VCaP (cell line): ENCODE data around the gene CTU2.

Experiments
- H3K27ac ChIP-seq: fragments of 450-650 bp; 2 replicates; pipeline ENCODE4 v1.5.1; 2017
- TF ChIP-seq, protein P1 (sequence below): fragments of 450-650 bp; conservative IDR thresholded peaks from 2 replicates; pipeline ENCODE4 v1.5.1; 2017; ENCODE audit warnings: mild to moderate bottlenecking, moderate library complexity

Gene CTU2

DNA sequence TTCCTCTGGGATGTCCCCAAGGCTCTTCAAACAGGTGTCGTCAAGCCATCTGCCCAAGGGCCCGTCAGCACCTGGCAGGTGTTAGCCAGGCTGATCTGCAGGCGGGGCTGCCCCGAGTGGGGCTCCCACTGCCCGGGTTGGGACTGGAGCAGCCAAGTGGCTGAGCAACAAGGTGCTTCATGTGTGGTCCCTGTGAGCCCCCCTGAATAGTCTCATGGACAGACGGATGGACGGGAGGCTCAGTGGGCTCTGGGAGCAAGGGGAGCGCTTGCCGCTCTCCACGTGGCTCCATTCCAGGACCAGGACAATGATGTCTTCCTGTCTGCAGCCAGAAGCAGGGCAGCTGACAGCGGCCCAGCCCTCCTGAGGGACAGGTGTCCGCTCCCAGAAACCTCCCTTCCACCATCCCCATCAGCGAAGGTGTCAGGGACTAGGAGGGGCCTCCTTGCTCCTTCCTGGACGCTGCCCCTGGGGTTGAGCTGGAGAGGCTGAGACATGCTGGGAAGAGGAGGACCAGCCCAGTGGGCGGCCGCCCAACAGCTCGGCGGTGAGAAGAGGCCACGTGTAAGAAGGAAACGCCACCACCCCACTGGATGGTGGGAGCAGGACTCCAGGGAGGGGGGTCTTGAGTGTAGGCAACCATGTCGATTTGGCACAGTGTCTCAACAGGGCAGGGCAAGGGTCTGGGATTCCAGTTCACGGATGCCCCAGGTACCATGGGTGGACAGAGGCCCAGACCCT, 29.6 kb upstream of the CTU2 start:
- TF ChIP-seq, protein P1, sequence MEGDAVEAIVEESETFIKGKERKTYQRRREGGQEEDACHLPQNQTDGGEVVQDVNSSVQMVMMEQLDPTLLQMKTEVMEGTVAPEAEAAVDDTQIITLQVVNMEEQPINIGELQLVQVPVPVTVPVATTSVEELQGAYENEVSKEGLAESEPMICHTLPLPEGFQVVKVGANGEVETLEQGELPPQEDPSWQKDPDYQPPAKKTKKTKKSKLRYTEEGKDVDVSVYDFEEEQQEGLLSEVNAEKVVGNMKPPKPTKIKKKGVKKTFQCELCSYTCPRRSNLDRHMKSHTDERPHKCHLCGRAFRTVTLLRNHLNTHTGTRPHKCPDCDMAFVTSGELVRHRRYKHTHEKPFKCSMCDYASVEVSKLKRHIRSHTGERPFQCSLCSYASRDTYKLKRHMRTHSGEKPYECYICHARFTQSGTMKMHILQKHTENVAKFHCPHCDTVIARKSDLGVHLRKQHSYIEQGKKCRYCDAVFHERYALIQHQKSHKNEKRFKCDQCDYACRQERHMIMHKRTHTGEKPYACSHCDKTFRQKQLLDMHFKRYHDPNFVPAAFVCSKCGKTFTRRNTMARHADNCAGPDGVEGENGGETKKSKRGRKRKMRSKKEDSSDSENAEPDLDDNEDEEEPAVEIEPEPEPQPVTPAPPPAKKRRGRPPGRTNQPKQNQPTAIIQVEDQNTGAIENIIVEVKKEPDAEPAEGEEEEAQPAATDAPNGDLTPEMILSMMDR, result no peak

DNA sequence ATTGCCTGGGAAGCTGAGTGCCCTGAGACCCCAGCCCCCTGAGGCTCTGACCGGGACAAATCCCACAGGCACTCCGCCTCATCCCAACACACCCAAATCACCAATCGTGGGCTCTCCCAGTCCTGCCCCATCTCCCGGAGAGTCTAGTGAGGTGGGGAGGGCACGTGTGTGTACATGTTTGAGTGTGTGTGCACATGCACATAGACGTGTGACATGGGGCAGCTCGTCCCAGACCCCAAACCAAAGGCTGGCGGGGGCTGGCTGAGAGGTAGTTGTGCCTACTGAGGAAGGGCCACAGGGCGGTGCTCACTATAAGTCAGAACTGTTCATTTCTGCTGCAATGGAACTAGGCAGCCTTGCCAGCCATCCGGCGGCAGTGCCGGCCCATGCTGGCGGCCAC, 28.6 kb upstream of the CTU2 start:
- TF ChIP-seq, protein P1, result no peak
- H3K27ac ChIP-seq, result no peak overlapping the region

More for the DNA sequence above, 29.6 kb upstream of the CTU2 start:
- H3K27ac ChIP-seq, result no peak overlapping the region

DNA sequence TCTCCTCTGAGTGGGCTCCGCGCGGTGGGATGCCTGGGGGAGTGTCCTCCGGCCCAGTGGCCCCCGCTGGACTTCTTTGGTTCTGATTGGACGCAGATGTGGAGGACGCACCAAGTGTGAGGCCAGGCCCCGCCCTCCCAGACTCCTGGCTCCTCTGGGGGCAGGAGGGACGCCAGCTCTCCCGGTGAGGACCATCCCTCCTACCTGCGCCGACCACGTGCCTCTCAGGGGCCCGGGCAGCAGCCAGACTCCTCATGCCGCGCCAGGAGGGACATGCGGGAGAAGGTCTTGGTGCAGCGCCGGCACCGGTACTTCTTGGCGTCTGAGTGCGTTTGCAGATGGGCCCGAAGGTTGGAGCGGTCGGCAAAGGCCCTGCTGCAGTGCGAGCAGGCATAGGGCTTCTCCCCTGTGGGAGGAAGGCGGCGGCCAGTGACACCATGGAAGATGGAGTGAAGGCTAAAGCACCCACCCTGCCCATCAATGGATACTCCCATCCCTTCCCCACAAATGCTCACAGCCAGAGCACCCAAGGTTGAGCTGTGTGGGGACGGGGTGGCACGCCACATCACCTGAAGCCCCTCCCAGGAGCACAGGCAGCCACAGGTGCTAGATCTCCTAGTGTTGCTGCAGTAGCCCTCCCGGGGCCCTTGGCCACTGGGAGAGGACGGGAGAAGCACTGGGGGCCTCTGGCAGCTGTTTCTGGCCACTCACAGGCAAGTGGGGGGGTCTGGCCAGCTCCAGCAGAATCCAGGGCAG, 27.9 kb upstream of the CTU2 start:
- H3K27ac ChIP-seq, result no peak overlapping the region
- TF ChIP-seq, protein P1, result no peak

DNA sequence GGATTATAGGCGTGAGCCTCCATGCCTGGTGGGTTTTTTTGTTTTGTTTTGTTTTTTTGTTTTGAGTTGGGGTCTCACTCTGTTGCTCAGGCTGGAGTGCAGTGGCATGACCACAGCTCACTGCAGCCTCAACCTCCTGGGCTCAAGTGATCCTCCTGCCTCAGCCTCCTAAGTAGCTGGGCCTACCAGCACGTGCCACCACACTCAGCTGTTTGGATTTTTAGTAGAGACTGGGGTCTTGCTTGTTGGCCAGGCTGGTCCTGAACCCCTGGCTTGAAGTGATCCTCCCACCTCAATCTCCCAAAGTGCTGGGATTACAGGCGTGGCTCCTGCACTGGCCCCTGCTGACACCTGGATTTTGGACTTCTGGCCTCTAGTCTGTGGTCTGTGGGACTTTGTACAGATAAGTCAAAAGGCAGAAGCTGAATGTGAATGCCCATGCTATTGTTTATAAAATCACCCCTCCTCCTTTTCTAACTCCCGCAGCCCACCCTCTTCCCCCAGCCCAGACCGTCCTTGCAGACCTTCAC, 25.7 kb upstream of the CTU2 start:
- TF ChIP-seq, protein P1, result no peak
- H3K27ac ChIP-seq, result no peak overlapping the region

DNA sequence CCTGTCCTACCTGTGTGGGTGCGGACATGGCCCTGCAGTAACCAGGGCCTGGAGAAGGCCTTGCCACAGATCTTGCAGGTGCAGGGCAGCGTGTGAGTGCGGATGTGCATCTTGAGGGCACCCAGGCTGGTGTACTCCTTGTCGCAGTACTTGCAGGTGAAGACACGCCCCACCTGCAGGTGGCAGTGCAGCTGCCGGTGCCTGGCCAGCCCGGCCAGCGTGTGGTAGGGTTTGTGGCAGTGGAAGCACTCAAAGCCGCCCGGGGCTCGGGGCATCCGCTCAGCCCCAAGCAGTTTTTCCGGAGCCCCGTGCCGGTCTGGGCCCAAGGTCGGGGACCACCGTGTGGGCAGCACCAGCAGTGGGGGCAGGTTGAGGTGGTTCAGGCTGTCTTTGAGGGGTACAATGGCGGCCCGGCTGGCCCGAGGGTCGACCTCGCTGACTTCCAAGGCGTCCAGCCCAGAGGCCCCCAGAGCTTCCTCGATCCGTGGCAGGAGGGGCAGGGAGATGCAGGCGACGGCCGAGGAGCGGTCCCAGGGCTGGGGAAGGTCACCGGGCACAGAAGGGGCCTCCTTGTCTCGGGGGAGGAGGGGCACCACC, 25.1 kb upstream of the CTU2 start:
- no peak overlapping the region for H3K27ac ChIP-seq
- TF ChIP-seq, protein P1, result peak; percentile 59

DNA sequence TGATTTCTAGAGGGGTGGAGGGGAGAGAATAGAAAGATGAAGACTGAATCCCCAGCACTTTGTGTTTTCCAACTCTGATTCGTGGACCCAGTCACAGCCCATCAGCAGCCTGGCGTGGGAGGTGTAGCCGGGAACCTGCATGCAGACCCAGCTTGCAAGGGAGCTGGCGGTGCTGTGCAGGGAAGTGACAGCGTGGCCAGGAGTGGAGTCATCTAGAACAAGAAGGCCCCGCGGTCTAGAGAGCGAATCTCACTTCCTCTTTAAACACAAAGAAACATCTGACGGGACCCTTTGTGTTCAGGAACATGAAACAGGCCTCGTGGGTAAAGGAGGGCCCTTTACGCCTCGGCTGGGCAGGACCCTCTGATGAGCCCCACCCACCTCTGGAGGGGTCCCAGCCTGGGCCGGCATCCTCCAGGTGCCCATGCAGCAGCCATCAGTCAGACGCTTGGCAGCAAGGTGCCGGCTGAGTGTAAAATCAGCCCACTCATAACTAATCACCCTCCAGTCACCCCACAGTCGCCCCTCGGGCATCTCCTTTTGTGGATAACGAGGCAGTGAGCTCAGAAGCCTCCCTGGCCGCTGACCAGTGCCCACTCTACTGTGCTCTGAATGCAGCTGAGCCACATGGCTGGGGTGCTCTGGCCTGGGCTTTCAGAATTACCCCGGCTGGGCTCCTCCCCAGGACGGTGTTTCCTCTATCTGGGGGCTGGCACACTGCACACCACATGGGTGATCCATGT, 24.4 kb upstream of the CTU2 start:
- no peak overlapping the region for H3K27ac ChIP-seq
- TF ChIP-seq, protein P1, result no peak
